Measurements from ENCODE around the gene DLL3. TPM values are rescaled to one million over a fixed set of nuclear protein-coding genes. Genes with fewer than 3 reads are reported as not detected.
A peak's percentile ranks its signal among the peaks of the same experiment; 100 is the strongest.

Gene DLL3
- total RNA-seq, 3 donors from 2014 or later (not counting 1 experiment from before 2014, with no cell fraction given), result not detected

- H3K4me3 ChIP-seq (ENCODE audit: low read length), result peak overlapping the region; percentile 14
- peaks cover 49 to 56% of the 10 kb centered on the region in 2 donors for H3K27me3 Mint-ChIP-seq (ENCODE audit: low read depth in 2 of 2)
- H3K27ac Mint-ChIP-seq, result no peak overlapping the region
These were observed 8.4 kb downstream of the DLL3 start for GRCh38 chr19:39506944-39507714.

DNA sequence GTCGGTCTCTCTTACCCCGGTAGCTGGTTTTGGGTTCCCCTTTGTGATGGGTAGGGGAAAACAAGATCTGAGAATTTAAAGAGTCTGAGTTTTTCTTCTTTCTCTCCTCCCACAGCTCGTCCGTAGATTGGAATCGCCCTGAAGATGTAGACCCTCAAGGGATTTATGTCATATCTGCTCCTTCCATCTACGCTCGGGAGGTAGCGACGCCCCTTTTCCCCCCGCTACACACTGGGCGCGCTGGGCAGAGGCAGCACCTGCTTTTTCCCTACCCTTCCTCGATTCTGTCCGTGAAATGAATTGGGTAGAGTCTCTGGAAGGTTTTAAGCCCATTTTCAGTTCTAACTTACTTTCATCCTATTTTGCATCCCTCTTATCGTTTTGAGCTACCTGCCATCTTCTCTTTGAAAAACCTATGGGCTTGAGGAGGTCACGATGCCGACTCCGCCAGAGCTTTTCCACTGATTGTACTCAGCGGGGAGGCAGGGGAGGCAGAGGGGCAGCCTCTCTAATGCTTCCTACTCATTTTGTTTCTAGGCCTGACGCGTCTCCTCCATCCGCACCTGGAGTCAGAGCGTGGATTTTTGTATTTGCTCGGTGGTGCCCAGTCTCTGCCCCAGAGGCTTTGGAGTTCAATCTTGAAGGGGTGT is 9.1 kb downstream of the DLL3 start:
- Mint-ChIP-seq H3K4me1 (peaks cover 5 to 31% of the 10 kb centered on the region in 2 donors), H3K27ac (no peak overlapping the region)

More at GRCh38 chr19:39506944-39507714, 8.4 kb downstream of the DLL3 start:
- intact Hi-C loops (cut with micrococcal nuclease), result no loop called here
- Histone ChIP-seq H3K36me3 (ENCODE audit: control insufficient read depth, insufficient read depth, low read length) (no peaks in the 10 kb centered on the region), H3K27ac (ENCODE audit: low read length) (no peak overlapping the region), H3K9me3 (ENCODE audit: control insufficient read depth, insufficient read depth, low read length) (no peaks in the 10 kb centered on the region), H3K4me1 (ENCODE audit: control insufficient read depth, insufficient read depth, low read length) (peaks cover 17% of the 10 kb centered on the region), H3K27me3 (ENCODE audit: control insufficient read depth, insufficient read depth, low read length) (peaks cover 22% of the 10 kb centered on the region)
- H3K36me3 Mint-ChIP-seq, result no peaks in the 10 kb centered on the region
- TF ChIP-seq, protein P1, sequence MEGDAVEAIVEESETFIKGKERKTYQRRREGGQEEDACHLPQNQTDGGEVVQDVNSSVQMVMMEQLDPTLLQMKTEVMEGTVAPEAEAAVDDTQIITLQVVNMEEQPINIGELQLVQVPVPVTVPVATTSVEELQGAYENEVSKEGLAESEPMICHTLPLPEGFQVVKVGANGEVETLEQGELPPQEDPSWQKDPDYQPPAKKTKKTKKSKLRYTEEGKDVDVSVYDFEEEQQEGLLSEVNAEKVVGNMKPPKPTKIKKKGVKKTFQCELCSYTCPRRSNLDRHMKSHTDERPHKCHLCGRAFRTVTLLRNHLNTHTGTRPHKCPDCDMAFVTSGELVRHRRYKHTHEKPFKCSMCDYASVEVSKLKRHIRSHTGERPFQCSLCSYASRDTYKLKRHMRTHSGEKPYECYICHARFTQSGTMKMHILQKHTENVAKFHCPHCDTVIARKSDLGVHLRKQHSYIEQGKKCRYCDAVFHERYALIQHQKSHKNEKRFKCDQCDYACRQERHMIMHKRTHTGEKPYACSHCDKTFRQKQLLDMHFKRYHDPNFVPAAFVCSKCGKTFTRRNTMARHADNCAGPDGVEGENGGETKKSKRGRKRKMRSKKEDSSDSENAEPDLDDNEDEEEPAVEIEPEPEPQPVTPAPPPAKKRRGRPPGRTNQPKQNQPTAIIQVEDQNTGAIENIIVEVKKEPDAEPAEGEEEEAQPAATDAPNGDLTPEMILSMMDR (IDR thresholded peaks at IDR 0.05), result no peak
- no peaks in the 10 kb centered on the region for H3K9me3 Mint-ChIP-seq
- peaks cover 5 to 32% of the 10 kb centered on the region in 2 donors for H3K4me1 Mint-ChIP-seq
- peak in 1 of 2 donors; percentile 76 for DNase-seq
- peak; percentile 48 to 59 (median 53) for ATAC-seq
- 8% methylated on average over 96 of the region's 96 CpGs for whole genome bisulfite sequencing (ENCODE audit: insufficient coverage)
- H3K4me3 Mint-ChIP-seq, result peak overlapping the region; percentile 72

GRCh38 chr19:39508629-39509028 is 9.9 kb downstream of the DLL3 start:
- H3K9me3 ChIP-seq (ENCODE audit: control insufficient read depth, insufficient read depth, low read length), result no peaks in the 10 kb centered on the region
- Mint-ChIP-seq H3K36me3 (no peaks in the 10 kb centered on the region), H3K27me3 (ENCODE audit: low read depth in 2 of 2) (peaks cover 56 to 59% of the 10 kb centered on the region in 2 donors), H3K9me3 (no peaks in the 10 kb centered on the region), H3K27ac (no peak overlapping the region), H3K4me3 (no peak overlapping the region), H3K4me1 (peaks cover 3 to 23% of the 10 kb centered on the region in 2 donors)
- intact Hi-C loops (cut with micrococcal nuclease), result no loop called here
- WGBS (ENCODE audit: insufficient coverage), result 90% methylated on average over 9 of the region's 9 CpGs
- H3K36me3 ChIP-seq (ENCODE audit: control insufficient read depth, insufficient read depth, low read length), result no peaks in the 10 kb centered on the region
- TF ChIP-seq, protein P1 (IDR thresholded peaks at IDR 0.05), result no peak
- peaks cover 10% of the 10 kb centered on the region for H3K4me1 ChIP-seq (ENCODE audit: control insufficient read depth, insufficient read depth, low read length)
- DNase-seq (no peak), ATAC-seq (no peak)
- H3K4me3 ChIP-seq (ENCODE audit: low read length), result no peak overlapping the region
- peaks cover 26% of the 10 kb centered on the region for H3K27me3 ChIP-seq (ENCODE audit: control insufficient read depth, insufficient read depth, low read length)
- no peak overlapping the region for H3K27ac ChIP-seq (ENCODE audit: low read length)

More for the DNA sequence above, 9.1 kb downstream of the DLL3 start:
- 72% methylated on average over 19 of the region's 24 CpGs for WGBS (ENCODE audit: insufficient coverage)
- peak overlapping the region; percentile 72 for H3K4me3 Mint-ChIP-seq
- no peaks in the 10 kb centered on the region for H3K9me3 Mint-ChIP-seq
- Histone ChIP-seq H3K9me3 (ENCODE audit: control insufficient read depth, insufficient read depth, low read length) (no peaks in the 10 kb centered on the region), H3K36me3 (ENCODE audit: control insufficient read depth, insufficient read depth, low read length) (no peaks in the 10 kb centered on the region), H3K4me1 (ENCODE audit: control insufficient read depth, insufficient read depth, low read length) (peaks cover 14% of the 10 kb centered on the region), H3K27ac (ENCODE audit: low read length) (no peak overlapping the region), H3K4me3 (ENCODE audit: low read length) (peak overlapping the region; percentile 14), H3K27me3 (ENCODE audit: control insufficient read depth, insufficient read depth, low read length) (peaks cover 22% of the 10 kb centered on the region)
- DNase-seq, result no peak
- peaks cover 50 to 60% of the 10 kb centered on the region in 2 donors for H3K27me3 Mint-ChIP-seq (ENCODE audit: low read depth in 2 of 2)
- TF ChIP-seq, protein P1 (IDR thresholded peaks at IDR 0.05), result no peak
- ATAC-seq, result no peak
- H3K36me3 Mint-ChIP-seq, result no peaks in the 10 kb centered on the region
- intact Hi-C loops (cut with micrococcal nuclease), result no loop called here
